Activated CD4-positive, alpha-beta T cell treated with anti-CD3 and anti-CD28 coated beads for 1 hour (primary cell): ENCODE measurements around the gene METTL6.
"Not testable (repeated sequence)": the region's sequence is repeated elsewhere in the genome, so short reads cannot be mapped to it uniquely, and the experiment has no call there.

Experiments used
- DNase-seq: peaks from one replicate; pipeline ENCODE4 v3.0.0-alpha.2; 2020

The METTL6 gene, protein sequence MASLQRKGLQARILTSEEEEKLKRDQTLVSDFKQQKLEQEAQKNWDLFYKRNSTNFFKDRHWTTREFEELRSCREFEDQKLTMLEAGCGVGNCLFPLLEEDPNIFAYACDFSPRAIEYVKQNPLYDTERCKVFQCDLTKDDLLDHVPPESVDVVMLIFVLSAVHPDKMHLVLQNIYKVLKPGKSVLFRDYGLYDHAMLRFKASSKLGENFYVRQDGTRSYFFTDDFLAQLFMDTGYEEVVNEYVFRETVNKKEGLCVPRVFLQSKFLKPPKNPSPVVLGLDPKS

DNA sequence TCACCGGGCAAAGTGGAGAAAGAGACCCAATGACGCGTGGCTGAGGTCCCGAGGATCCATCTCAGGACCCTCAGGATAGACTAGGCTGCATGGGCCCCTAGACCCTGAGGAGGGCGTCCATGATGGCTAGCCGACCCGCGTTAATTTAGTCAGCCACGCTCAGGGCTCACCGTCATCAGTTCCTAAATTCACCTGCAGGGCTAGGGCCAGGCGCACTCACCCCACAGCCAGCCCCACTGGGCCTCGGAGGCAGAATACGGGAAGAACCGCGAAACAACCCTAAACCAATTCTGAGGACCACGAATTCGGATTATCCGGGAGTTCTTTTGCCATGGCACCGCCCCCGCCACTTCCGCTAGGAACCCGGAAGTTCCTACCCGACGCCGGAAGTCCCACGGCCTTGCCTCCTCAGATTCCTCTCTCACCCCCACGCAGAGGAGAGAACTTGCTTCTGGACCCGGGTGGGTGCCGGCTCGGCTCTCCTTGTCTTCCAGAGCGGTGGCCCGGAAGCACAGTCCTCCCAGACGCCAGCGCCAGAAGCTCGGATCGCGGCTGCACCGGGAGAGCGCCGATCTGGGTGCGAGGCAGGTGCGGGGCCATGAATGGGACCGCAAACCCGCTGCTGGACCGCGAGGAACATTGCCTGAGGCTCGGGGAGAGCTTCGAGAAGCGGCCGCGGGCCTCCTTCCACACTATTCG is at the start of gene METTL6, which contains the start of gene EAF1:
METTL6 (minus strand) TSS at position 363 of the 699 bp plus-strand sequence. CDS start 1,033 bp downstream, outside the sequence.
EAF1 (plus strand) TSS at position 417 of the 699 bp plus-strand sequence; CDS start at position 599, 182 bp downstream.
- peak; percentile 75 for DNase-seq

DNA sequence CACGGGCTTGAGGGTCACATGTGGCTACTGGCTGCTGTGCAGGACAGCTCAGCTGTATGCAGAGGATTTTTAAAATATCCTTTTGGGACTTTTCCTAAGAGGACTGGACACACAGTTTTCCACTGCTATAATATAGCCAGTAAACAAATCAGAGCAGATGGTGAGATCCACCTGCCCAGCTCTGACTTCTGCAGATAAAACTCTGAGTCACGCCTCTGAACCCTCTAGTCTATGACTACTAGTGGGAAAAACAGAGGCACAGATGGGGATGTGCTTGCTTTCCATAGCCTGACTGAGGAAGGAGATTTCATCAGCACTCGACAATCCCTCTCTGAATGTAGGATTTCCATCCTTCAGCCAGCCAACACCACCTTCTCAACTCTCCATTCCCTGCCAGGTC is 49.0 kb upstream of the METTL6 start:
- no peak for DNase-seq

DNA sequence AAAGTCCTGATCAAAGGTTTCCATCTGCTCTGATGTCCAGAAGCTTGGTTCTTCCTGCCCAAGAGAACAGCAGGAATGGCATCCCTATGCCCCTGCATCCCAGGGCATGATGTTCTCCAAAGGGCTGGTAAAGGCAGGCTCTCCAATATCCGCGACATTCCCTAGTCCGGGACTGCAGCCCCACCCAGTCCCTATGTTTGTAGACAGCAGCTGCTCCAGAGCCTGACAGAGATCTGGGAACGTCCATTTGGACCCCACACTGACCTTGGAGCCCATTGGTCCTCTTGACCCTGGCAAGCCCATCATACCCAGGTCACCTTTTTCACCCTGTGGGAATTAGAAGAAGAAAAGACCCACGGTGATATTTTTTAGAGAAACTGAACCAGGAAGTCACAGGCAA is 47.8 kb upstream of the METTL6 start:
- DNase-seq = no peak

DNA sequence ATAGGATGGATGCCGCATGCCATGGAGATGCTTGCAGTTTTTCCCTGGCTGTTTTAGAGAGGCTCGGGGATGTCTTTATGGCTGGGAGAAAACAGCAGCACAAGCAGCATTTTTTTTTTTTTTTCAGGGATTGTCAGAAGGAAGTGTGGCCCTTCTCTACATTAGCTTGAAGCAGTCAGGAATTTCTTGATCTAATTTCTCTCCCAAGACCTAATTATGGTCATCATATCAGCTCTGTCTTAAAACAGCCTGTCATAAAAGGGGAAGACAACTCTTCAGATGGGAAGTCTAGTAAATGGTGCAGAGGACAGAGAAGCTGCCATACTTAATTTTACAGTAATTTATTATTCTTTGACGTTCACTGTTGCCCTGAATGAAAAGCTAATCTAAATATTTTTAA is 44.5 kb upstream of the METTL6 start:
- no peak for DNase-seq

DNA sequence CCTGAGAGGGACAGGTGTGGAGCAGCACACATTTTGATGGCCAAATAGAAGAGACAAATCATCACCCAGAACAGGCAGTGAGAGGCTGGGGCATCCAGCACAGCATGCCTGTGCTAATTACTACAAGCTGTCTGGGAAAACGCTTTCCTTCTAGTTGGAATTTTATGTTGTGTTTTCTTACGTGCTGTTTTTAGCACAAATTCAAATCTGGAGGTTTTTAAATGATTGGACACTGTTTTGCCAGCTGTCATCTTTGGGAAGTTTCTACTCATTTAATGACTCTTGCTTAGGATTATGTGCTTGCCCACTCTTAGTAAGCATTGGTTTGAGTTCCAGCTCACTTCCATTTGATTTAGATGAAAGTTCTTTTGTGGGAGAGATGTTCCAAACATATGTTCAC is 43.5 kb upstream of the METTL6 start:
- no peak for DNase-seq

DNA sequence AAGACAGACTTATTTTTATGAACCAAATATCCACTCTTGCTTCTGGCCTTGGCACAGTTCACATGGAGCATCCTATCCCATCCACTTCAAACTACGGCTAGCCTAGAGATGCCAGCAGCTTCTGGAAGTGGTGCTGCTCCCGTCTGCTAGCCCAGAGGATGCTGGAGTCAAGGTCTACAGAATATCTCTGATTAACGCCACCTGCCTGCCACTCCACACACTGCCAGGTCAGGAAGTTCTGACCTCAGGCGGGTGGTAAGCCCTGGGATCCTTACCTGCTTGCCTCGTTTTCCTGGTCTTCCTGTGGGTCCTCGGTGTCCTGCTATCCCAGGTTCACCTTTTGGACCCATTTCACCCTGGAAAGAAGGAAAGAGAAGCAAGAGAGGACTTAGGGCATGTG is 42.9 kb upstream of the METTL6 start:
- no peak for DNase-seq

DNA sequence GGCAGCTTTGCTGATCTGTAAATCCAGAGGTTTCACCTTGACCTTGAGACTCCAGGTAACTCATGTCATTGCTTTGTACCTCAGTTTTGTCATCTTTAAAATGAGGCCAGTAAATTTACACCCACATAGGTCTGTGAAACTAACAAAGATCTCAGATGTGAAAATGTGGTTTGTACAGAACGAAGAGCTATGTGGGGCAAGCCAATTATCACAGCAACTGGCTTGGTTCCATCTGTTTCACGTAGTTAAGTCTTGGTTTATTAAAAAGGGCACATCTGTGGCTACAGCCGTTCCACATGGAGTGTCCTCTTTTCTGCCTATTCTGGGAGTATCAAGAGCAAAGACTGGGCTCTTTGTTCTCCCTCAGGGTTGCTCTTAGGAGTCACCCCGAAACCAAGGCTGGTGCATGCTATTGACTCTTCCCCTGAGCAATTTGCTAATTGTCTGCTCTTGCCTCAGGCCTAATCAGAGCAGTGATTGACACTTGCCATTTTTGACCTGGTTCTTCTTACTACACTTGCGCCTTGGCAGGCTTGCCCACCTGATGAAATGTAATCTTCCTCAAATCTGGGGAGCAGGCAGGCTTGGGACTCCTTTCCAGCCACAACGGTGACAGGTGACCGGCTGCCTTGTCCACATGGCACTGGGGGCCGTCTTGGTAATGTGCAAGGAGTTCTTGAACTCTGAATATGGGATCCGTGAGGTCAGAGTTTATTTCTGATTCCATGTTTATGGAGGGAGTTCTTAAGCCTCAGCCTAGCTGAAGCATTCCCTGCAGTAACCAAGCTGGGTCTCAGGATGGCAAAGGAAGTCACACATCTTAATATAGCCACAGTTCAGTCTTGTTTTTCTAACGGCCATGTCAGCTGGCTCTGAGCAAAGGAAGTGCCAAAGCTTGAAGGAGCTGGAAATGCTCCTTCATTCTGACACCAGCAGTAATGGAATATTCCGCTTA is 40.2 kb upstream of the METTL6 start:
- DNase-seq = no peak

DNA sequence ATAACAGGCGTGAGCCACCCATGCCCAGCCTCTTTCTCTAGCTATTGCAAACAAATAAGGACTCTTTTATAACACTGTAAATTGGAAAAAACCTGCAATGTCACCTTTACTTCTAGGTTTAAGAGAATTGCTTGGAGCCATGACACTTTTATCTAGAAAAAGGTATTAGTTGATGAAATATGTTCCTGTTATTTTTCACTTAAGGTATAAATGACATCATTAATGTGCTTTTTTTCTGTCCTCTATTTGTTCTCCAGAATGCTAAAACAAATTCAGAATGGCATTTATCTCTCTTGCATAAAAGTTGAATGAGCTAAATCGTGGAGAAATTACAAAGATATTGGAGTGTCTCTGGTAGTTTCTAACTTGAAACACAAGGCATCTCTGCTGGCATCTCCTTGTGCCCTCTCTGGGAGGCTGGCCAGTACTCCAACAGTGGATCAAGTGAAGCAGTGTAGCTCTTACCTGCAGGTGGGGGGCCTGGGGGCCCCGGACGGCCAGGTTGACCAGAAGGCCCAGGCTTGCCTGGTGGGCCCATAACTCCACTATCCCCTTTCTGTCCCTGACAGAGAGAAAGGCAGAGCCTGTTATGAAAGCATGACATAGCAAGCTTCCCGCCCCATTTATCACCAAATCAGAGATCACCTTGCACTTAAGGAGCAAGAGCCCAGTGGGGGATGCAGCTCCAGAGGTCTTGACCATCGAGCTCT is 38.7 kb upstream of the METTL6 start:
- DNase-seq = no peak

DNA sequence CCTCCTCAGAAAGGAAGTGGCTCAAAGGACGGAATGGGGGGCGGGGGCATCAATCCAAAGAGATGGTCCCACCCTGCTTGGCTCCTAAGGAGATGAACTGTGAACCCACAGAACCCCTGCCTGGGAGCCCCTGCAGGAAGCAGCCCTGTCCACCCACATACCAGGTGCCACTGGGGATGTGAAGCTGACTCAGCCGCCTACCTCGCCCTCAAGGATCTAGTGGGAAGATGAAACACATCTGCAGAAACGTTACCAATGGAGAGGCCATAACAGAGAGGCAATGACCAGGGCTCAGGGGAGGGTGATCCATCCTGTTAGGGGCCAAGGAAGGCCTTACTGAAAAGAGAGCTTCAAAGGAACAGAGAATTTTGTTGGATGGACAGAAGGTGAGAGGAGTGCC is 35.1 kb upstream of the METTL6 start:
- no peak for DNase-seq

DNA sequence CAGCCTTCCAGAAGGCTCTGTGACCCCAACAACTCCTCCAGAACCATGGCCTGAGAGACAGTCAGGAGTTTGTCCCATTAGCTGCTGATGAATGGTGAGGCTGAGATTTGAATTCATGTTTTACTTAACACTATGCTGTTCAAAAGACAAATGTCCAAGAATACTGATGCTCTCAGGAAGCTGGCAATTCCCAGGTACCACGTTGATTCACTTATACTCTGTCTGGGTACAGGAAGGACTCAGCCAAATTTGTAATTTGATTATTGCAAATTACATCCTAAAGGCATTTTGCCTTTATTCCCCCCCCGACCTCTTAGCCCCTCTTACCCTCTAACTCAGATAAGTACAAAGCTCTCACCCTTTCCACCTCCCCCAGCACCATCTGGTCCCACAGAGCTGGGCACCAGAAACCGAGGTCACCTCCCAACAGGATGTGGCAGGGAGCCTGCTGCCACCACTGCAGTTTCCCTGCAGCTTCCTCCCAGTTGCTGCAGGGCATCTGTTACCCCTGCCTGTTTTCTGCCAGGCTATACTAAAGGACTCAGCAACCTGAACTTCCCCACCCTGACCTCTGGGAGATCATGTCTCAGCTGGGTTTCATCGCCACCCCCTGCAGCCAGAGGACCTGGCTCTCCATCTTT is 33.7 kb upstream of the METTL6 start:
- DNase-seq = no peak

DNA sequence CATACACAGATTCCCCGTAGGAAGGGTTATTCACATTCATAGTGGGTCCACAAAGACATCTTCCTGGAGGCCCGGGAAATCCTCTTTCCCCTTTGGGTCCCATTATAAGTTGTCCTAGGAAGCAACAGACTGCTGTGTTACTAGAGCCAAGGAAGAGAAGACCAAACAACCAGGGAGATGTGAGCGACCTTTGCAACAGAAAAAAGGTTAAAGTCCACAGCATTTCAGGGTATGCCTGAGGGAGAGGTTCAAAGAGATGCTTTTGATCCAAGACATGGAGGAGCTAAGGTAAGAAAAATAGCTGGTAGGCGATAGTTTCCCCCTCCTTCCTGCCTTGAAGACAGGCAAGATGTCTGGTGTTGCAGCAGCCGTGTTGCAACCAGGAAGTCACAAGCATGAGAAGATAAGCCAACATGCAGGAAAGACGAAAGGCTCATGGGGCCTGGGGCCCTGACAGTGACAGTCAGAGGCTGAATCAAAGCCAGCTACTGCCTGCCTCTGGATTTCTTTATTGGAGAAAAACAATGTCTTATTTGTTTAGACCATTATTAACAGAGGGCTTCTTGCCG is 31.0 kb upstream of the METTL6 start:
- DNase-seq = no peak

DNA sequence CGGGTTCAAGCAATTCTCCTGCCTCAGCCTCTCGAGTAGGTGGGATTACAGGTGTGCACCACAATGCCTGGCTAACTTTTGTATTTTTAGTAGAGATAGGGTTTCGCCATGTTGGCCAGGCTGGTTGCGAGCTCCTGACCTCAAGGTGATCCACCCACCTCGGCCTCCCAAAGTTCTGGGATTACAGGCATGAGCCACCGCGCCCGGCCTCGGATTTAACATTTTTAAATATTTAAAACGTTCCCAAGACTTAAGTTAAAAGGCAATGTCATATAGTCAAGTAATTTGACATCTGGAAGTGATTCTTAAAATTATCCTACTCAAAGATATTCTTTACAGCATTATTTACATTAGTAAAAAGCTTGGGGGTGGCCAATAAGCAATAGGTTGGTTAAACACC is 29.6 kb upstream of the METTL6 start:
- DNase-seq = not testable (repeated sequence)

DNA sequence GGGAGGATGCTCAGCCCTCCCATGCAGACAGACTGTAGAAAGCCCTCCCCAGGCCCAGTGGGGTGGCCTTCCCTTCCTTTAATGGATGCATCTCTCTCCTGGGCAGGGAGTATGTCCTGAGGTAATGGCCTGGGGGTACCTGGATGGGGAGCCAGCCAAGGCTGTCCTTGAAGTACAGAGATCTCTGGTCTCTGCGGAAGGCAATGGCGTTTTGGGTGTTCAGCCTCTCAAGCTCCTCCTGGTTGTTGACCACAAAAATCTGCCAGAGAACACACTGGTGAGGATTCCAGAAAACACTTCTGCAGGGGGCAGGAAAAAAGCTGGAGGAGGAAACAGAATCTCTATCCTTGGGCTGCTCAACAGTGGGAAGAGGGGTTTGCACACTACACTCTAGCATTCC is 29.0 kb upstream of the METTL6 start:
- DNase-seq = no peak

DNA sequence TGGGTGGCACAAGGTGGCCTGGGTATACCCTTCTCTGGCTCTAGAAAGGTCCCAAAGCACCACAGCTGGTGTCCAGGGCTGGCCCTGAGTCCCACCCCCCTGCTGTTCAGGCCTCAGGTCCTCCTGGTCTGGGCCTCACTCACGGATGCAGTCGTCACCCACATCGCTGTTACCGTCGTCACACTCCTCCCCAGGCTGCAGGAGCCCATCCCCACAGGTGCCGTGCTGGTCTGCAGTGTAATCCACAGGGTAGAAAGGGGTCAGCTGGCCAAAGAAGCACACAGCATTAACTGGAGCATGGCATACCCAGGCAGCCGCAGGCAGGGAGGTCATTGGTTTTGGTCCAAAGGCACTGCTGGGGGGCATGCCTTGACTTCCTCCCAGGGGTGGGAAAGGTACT is 28.4 kb upstream of the METTL6 start:
- no peak for DNase-seq

DNA sequence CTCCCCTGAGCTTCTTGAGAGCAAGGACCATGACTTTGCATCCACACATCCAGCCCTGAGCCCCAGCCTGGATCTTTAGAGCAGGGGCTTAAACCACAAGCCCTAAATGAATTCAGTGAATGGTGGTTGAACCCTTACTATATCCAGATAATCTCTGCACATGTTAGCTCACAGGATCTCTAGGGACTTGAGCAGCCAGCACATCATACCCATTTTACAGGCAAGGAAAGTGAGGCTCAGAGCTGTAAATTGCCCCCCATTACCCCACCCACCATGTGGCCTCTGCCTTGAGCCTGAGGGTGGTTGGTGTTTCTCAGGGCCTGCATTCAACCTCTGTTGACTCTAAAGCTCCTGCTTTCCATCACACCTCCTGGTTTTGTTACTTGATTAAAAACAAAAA is 27.6 kb upstream of the METTL6 start:
- DNase-seq = no peak

DNA sequence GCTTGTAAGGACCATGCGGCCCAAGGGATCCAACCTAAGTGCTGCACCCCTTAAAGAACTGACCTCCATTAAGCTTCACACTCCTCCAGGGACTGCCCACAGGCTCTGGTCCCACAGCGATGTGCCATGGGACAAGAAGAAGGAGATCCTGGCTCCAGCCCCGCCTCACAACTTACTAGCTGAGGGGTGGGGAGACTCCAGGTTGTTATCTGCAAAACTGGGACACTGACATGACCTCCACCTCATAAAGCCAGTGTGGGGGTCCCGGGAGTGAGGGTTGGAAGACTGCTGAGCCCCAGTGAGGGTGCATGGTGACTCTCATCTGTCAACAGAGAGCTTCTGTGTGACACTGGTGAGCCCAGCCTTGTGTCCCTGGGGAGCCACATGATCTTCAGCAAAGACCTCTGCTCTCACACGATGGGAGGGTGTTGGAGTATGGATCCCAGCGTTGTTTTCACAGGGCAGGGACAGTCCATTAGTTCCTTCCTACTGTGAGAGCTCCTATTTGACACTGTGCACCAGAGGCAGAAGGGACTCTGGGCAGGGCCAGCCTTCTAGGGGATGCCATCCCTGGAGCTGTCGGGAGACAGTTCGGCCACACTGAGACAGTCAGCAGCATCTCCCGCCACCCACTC is 26.8 kb upstream of the METTL6 start:
- DNase-seq = no peak

DNA sequence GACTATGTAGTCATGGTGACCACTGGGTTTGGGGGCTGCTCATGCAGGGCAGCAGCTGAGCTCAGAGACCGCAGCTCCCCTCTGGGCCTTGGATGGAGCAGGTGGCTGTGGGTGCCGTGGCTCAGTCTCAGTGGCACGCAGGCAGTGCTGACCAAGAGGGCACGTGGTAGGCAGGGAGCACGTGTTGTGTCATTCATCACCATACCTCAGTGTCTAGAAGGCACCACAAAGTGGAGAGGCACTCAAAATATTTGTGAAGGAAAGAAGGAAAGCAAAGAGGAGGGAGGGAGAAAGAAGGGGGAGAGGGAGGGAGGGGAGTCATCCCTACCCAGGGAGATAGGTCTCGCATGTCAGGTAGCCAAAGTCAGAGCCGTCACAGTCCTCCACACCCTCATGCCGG is 26.2 kb upstream of the METTL6 start:
- no peak for DNase-seq

DNA sequence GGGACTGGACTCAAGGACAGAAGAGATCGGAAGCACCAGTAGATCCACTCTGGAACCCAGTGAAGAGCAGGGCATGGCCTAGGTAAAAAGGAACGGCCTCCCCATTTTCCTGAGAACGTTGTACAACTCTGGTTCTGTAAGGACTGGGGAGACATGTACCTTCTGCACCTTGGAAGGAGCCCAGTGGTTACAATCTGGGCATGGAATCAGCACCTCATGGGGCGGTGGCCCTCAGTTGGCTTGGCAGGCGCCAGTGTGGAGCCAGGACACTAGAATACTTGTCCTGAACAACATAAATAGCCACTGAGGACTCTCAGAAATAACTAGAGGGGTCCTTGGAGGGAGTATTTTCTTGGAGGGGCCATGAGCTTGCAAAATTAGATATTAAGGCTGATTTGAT is 25.6 kb upstream of the METTL6 start:
- no peak for DNase-seq

DNA sequence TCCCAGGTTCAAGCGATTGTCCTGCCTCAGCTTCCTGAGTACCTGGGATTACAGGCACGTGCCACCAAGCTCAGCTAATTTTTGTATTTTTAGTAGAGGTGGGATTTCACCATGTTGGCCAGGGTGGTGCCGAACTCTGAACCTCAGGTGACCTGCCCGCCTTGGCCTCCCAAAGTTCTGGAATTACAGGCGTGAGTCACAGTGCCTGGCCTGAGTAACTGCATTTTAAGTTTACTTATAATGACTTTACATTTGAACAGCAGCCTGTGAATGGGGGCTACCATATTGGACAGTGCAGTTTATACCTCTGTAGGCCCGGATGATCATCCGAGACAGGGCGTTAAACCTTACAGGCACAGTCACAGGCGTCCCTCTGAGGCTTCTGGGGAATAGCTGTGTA is 24.8 kb upstream of the METTL6 start:
- DNase-seq = no peak

DNA sequence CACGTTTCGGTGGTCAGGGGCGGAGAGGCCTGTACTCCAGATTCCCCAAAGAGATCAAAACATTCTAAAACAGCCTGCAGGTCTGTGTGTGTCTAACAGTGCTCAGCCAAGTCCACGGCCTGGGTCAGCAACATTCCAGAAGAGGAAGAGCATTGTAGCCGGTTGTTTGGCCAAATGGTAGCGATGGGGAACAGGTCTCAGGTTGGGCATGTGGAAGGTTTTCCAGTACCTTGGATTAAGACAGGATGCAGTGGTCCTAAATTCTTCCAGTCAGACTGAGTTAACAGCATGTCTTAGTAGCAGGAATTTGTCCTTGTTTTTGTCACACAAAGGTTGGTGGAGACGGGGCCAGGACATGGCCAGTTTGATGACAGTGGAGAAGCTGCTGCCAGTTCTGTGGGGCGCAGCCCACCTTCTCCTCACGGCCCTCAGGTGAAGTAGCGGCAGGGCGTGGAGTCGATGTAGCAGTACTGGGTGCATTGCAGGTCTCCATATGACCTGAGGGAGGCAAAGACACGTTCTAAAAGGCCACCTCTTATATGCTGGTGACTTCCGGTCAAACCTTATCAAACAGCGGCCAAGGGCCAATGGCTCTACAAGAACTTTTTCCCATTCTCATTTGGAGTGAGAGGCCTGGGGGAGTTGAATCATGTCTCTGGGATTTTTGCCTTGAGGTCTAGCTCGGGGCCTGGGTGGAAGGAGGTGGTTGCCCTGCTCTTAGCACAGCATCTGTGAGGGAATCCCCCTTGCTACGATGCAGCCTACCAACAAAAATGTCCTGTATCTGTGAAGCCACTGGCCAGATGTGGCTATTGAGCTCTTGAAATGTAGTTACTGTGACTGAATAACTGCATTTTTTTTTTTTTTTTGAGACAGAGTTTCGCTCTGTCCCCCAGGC is 24.1 kb upstream of the METTL6 start:
- DNase-seq = no peak
